GM12865 (cell line): ENCODE results near the gene HMOX1.

Source experiments
- DNase-seq: peaks from one replicate; pipeline ENCODE4 v3.0.0; 2010; ENCODE audit warnings: low read depth
- H3K4me3 ChIP-seq: 2 replicates; pipeline ENCODE4 v1.5.1; 2011; ENCODE audit warnings: mild to moderate bottlenecking, low read depth, low read length, control low read depth
- CTCF ChIP-seq: IDR thresholded peaks from 2 replicates; pipeline ENCODE4 v1.5.1; 2011; ENCODE audit warnings: low read length, control low read depth, low read depth, inconsistent platforms; ENCODE audit not compliant: insufficient read depth; ENCODE audit errors: missing control alignments

The HMOX1 gene

DNA sequence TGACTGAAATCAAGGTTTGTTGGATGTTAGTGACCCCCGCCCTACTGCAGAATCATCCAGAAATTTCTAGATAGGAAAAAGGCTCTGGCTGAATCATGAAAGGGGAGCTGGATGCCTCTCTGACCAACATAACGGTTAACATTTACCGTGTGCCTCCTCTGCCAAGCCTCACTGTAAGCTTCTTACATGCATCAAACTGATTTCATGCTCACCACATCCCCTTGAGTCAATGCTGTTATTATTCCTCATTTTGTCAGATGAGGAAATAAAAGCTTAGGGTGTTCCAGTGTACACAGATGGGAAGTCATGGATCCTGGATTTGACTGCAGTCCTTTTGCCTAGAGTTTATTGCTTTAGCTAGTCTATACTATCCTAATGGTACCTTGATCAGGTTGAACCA lies 5.9 kb upstream of the HMOX1 start:
- H3K4me3 ChIP-seq: no peak overlapping the region
- no peak for TF ChIP-seq CTCF
- DNase-seq: no peak

DNA sequence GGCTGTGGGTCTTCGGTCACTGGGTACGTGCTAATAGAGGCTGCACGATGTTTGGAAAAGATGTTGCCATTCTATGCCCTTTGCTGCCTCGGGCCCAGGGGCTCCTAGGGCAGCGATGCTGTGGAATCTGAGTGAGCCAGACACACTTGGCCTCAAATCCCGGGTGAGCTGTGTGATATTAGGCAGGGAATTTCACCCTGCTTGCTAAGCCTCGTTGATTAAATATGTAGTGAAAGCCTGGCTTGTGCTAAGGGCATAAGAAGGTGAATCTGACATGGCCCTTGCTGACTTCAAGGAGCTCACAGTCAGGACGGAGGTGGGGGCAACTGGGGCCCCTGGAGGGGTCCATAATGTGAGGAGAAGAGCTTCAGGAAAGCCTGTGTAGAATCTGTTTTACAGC lies 5.4 kb upstream of the HMOX1 start:
- DNase-seq: no peak
- H3K4me3 ChIP-seq: no peak overlapping the region
- no peak for TF ChIP-seq CTCF

DNA sequence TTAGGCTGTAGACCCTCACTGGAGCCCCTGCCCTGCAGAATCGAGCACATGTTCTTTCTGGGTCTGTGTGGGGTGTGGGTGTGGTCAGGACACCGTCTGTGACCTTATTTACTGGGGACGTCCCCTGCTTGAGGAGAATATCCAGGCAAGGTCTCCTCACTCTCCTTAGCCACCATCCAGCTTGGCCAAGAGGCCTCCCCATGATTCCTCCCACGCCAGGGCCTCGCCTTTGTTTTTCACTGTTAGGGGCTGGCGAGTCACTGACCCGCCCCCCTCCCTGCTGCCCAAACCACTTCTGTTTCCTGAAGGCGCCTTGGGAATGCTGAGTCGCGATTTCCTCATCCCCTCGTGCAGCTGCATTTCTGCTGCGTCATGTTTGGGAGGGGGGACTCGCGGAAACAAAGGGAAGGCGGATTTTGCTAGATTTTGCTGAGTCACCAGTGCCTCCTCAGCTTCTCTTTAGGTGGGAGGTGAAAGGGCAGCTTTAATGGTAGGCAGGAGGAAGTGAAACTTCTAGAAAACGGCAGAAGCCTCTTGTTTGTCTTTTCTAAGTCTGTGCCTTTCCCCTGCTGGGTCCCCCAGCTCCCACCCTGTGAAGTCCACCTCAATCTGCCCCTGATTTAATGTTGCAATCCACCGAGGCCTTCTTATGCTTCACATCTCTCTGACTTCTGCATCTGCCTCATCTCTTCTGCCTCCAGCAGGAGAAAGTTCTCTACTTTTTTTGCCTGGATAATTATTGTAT lies 4.0 kb upstream of the HMOX1 start:
- peak overlapping the region; percentile 29; the same call in 1 of the 2 replicates for H3K4me3 ChIP-seq
- no peak for TF ChIP-seq CTCF
- DNase-seq: peak; percentile 92

DNA sequence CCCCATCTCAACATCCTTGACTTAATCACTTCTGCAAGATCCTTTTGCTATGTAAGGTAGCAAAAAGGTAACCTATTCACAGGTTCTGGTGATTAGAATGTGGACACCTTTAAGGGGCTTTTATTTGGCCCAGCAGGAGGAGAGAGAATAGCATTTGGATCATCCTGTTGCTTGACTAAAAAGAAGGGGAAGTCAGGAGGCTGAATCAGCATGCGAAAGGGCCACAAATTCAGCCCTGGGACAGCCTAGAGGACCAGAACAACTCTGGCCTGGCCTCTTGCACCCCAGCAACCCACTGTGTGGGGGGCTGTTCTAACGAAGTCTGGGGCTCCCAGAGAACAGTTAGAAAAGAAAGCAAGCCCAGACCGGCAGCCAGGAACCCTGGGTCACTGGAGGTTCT lies 3.2 kb upstream of the HMOX1 start:
- no peak for DNase-seq
- H3K4me3 ChIP-seq: no peak overlapping the region
- no peak for TF ChIP-seq CTCF

DNA sequence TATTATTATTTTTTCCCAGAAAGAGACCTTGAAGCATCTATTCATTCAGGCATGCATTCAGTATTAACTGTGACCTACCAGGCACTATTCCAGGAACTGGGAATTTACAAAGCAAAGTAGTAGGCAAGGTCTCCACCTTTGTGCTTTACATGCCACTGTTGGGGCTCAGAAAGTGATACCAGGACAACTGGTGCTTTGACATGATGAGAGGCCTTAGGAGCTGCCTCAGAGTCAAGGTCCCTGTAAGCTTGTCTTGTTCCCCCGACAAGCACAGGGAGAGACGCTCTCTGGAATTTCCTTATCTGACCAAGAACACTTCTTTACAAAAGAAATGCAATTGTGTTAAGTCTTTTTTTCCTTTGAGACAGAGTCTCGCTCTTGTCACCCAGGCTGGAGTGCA lies 2.3 kb upstream of the HMOX1 start:
- no peak for TF ChIP-seq CTCF
- H3K4me3 ChIP-seq: no peak overlapping the region
- DNase-seq: no peak

GRCh38 chr22:35379146-35379993 lies 1.5 kb upstream of the HMOX1 start:
- DNase-seq: no peak
- TF ChIP-seq CTCF: no peak

More at GRCh38 chr22:35379146-35379993, 1.5 kb upstream of the HMOX1 start:
- H3K4me3 ChIP-seq: no peak overlapping the region
